Stimulated activated CD8-positive, alpha-beta memory T cell treated with anti-CD3 and anti-CD28 coated beads, Interleukin-2, amount 100 ng/mL, for 1 hour (primary cell): Measurements from ENCODE around the gene SIK3.
"Not testable (repeated sequence)": the region's sequence is repeated elsewhere in the genome, so short reads cannot be mapped to it uniquely, and the experiment has no call there.

Experiments used
- DNase-seq, 2 donors: peaks; one replicate each; pipeline ENCODE4 v3.0.0-alpha.2; 2020; ENCODE audit warnings: low read depth in 2 of 2

Gene SIK3

GRCh38 chr11:116840224-116840745 lies 257.9 kb downstream of the SIK3 start:
- no peak for DNase-seq

GRCh38 chr11:116838321-116839084 lies 259.7 kb downstream of the SIK3 start:
- no peak for DNase-seq

GRCh38 chr11:116837231-116838091 lies 260.8 kb downstream of the SIK3 start, which contains the start of gene APOA1:
Gene APOA1, minus strand, starts transcription at chr11:116837622. Its CDS starts 235 bp downstream, at chr11:116837387.
- DNase-seq = no peak

- no peak for DNase-seq
These were observed 261.6 kb downstream of the SIK3 start for GRCh38 chr11:116836632-116836991.

GRCh38 chr11:116835791-116836631 lies 262.2 kb downstream of the SIK3 start:
- DNase-seq = peak; percentile 55 to 64

GRCh38 chr11:116835042-116835772 lies 263.0 kb downstream of the SIK3 start:
- no peak for DNase-seq

GRCh38 chr11:116834535-116835041 lies 263.6 kb downstream of the SIK3 start:
- DNase-seq = not testable (repeated sequence)

- DNase-seq = no peak
These were observed 264.3 kb downstream of the SIK3 start for GRCh38 chr11:116833816-116834534.

- DNase-seq = no peak
These were observed 264.8 kb downstream of the SIK3 start for GRCh38 chr11:116833491-116833815.

- DNase-seq = no peak
These were observed 265.6 kb downstream of the SIK3 start for GRCh38 chr11:116832350-116833290.

- DNase-seq = no peak
These were observed 266.4 kb downstream of the SIK3 start for GRCh38 chr11:116831790-116832349.

GRCh38 chr11:116830184-116830912 lies 267.9 kb downstream of the SIK3 start:
- DNase-seq = no peak

- DNase-seq = no peak
These were observed 268.6 kb downstream of the SIK3 start, which contains the start of gene APOC3 for GRCh38 chr11:116829525-116830183. Gene APOC3, plus strand, starts transcription at chr11:116829907. Its CDS starts 676 bp downstream, at chr11:116830583.

- DNase-seq = no peak
These were observed 269.4 kb downstream of the SIK3 start for GRCh38 chr11:116828632-116829524.

- no peak for DNase-seq
These were observed 270.8 kb downstream of the SIK3 start for GRCh38 chr11:116827461-116827860.

- no peak for DNase-seq
These were observed 271.3 kb downstream of the SIK3 start for GRCh38 chr11:116826751-116827431.
